Adipose tissue (tissue), 3 donors: ENCODE results near the gene ABCA7. TPM values are rescaled to one million over a fixed set of nuclear protein-coding genes. Genes with fewer than 3 reads are reported as not detected.

ENCODE experiments used
- H3K27ac ChIP-seq: one replicate; pipeline ENCODE4 v1.5.1; 2013; ENCODE audit warnings: low read depth, low read length
- WGBS, 3 donors: extraction: QIAGEN DNeasy Blood & Tissue Kit; methylation state at CpG; one replicate each; pipeline ENCODE4 v1.1.7; 2013; 5-methylcytosine and 5-hydroxymethylcytosine counted together
- polyA plus RNA-seq, 3 donors: library from polyadenylated mRNA; stranded (reverse); fragments of 200-250 nt; gene quantifications; one replicate each; pipeline ENCODE4 v1.2.3, GENCODE V29; 2013
- donor health status: healthy with polysubstance abuse.
- donor health status: Bipolar disorder and iron deficiency.
- donor health status: healthy.

Gene ABCA7
- polyA plus RNA-seq, 3 donors: 9.6 to 26.2 (median 14.7) TPM

- 74 to 88% (median 76%) methylated on average over 27 of the region's 27 CpGs for WGBS, 3 donors
- peak overlapping the region; percentile 52 for H3K27ac ChIP-seq
Measured at GRCh38 chr19:1088416-1089010, 48.6 kb downstream of the ABCA7 start.

- H3K27ac ChIP-seq: no peak overlapping the region
- 94 to 96% (median 94%) methylated on average over 32 of the region's 32 CpGs for WGBS, 3 donors
Measured at GRCh38 chr19:1089126-1089771, 49.3 kb downstream of the ABCA7 start.

DNA sequence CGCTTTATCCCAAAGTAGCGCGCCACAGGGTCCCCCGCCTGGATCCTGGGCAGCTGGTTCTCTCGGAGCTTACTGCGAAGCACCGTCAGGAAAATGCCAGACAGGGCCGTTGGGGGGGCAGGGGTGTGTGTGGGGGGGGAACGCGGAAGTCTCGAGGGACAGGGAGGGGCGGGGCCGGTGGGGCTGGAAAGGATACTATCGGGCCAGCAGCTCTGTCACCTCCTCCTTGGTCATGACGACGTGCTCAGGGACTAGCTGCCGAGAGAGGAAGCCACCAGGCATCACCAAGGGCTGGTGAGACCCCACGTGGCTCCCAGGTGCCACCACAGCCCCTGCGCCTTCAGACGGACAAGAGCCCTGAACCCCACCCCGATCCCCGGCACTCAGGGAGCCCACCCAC lies 50.0 kb downstream of the ABCA7 start:
- H3K27ac ChIP-seq: no peak overlapping the region
- 75 to 91% (median 82%) methylated on average over 17 to 22 of the region's 22 CpGs for WGBS, 3 donors

DNA sequence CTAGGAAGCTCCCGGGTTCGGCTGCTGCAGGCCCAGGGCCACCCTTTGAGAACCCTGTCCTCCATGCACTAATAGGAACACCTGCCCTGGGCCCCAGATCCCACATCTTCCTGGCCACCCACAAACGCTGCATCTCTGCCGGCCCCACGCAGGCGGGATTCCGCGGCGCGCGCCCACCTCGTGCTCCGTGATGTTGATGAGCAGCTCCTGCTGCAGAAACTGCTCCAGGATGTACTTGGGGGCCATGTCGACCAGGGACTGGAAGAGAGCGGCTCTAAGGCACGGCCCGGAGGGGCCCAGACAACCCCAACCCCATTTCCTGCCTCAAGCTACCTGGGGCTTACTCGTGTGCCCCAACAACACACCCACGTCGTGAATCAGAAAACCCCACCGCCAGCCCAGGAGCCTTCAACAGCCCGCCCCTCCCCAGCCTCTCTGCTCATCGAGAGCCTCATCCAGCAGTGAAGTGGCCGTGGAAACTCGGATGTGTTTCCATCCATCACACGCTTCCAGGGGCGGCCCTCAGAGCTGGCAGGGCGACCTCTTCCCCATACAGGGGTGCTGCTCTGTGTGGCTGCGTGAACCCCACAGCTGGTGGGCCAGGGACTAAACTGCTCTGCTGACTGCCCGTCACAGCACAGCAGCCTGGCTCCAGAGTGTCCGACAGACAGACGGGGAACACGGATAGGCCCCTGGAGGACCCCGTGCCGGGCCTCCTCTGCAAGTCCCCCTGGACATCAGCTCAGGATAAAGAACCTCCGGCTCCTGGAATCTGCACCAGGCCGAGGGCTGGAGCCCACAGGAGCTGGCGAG lies 51.0 kb downstream of the ABCA7 start:
- 92 to 94% (median 92%) methylated on average over 37 to 38 of the region's 38 CpGs for WGBS, 3 donors
- H3K27ac ChIP-seq: no peak overlapping the region

- 84 to 91% (median 89%) methylated on average over 27 of the region's 27 CpGs for WGBS, 3 donors
- H3K27ac ChIP-seq: no peak overlapping the region
Measured at GRCh38 chr19:1091544-1092175, 51.8 kb downstream of the ABCA7 start.

- H3K27ac ChIP-seq: no peak overlapping the region
- 87% methylated on average over 14 to 15 of the region's 15 CpGs for WGBS, 3 donors
Measured at GRCh38 chr19:1093330-1093729, 53.4 kb downstream of the ABCA7 start.

DNA sequence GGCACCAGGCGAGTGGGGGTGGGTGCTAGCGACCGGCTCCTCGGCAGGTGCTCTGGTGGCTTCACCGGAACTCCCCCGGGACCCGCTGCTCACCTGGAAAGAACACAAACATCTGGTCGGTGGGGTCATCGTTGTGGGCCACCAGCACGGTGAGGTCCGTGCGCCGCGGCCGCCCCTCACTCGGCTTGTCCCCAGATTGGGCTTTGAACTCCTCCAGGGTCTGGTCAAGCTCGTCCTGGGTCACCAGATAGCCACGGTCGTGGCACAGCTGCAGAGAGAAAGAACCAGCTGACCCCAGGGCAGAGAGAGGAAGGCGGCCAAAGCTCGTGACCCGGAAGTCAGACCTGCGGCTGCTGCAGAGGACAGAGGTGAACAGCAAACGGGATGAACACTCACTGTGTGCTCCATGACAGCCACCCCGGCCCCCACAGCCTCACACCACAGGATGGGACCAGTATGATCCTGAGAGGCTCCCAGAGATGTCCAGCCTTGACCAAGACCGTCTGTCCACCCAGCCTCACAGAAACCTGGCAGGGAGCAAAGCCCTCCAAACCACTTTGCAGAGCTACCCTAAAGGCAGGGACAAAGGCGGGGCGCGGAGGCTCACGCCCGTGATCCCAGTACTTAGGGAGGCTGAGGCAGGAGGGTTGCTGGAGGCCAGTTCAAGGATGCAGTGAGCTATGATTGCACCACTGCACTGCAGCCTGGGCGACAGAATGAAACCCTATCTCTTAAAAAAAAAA lies 54.1 kb downstream of the ABCA7 start:
- WGBS, 3 donors: 60 to 64% (median 64%) methylated on average over 31 to 32 of the region's 32 CpGs
- no peak overlapping the region for H3K27ac ChIP-seq

GRCh38 chr19:1094655-1094977 lies 54.7 kb downstream of the ABCA7 start:
- H3K27ac ChIP-seq: no peak overlapping the region
- WGBS, 3 donors: 0 to 2% (median 0%) methylated on average over 19 of the region's 19 CpGs

GRCh38 chr19:1094978-1095701 lies 55.2 kb downstream of the ABCA7 start, which contains the start of gene POLR2E:
Gene POLR2E, minus strand, starts transcription at chr19:1095375. Its CDS starts 60 bp downstream, at chr19:1095315.
- no peak within 1 kb of the TSS for H3K27ac ChIP-seq
- WGBS, 3 donors: 1% methylated on average over 75 to 81 of the region's 81 CpGs

- no peak overlapping the region for H3K27ac ChIP-seq
- 65 to 75% (median 65%) methylated on average over 7 of the region's 7 CpGs for WGBS, 3 donors
Measured at GRCh38 chr19:1097810-1098176, 57.9 kb downstream of the ABCA7 start.

GRCh38 chr19:1098177-1099051 lies 58.5 kb downstream of the ABCA7 start:
- 40 to 58% (median 51%) methylated on average over 15 of the region's 15 CpGs for whole genome bisulfite sequencing, 3 donors
- H3K27ac ChIP-seq: peak overlapping the region; percentile 40

- 6 to 38% (median 7%) methylated on average over 9 of the region's 9 CpGs for WGBS, 3 donors
- H3K27ac ChIP-seq: peak overlapping the region; percentile 70
Measured at GRCh38 chr19:1101337-1101698, 61.4 kb downstream of the ABCA7 start.

DNA sequence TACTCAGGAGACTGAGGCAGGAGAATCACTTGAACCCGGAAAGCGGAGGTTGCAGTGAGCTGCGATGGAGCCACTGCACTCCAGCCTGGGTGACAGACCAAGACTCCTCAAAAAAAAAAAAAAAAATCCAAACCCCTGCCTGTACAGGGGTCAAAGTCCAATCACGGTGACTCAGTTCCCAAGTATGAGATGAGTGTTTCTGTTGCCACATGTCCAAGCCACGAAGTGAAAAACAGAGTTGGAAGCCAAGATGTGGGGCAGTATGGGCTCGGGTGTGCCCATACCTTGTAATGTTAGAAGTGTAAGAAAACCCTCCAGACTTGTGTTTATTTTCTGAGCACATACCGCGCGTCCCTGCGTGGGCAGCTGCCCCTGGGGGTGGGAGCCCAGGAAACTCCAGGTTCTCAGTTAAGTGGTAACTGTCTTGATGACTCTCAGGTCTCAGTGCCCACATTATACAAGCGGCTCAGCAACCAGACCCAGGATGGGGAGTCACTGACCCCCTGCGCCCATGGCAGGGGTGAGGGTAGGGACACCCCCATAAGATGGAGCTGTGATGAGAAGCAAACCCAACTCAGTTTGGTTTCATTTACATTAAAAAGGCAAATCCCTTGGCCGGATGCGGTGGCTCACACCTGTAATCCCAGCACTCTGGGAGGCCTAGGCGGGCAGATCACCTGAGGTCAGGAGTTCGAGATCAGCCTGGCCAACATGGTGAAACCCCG lies 62.7 kb downstream of the ABCA7 start:
- WGBS, 3 donors: 50 to 66% (median 57%) methylated on average over 17 of the region's 17 CpGs

GRCh38 chr19:1103132-1103707 lies 63.3 kb downstream of the ABCA7 start:
- 29 to 37% (median 37%) methylated on average over 20 of the region's 20 CpGs for WGBS, 3 donors
- peak overlapping the region; percentile 63 for H3K27ac ChIP-seq

More for the DNA sequence above, 62.7 kb downstream of the ABCA7 start:
- H3K27ac ChIP-seq: peak overlapping the region; percentile 63

DNA sequence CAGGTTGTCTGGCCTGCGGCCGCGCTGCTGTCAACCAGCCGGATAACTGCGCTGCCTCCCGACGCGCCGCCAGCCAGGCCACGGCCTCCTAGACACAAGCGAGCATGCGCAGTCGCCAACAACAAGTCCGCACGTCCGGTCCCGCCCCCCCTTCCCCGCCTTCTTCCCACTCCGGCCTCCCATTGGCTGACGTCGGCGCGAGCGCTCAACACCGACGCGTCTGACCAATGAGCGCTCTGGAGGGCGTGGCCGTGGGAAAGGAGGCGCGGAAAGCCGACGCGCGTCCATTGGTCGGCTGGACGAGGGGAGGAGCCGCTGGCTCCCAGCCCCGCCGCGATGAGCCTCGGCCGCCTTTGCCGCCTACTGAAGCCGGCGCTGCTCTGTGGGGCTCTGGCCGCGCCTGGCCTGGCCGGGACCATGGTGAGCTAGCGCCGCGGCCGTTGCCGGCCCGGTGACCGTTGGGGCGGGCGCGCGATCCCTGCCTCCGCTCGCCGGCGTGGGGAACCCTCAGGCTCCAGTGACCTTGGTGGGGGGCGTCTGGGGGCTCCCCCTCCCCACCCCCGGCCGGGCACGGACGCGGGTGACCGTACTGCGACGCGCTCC lies 63.9 kb downstream of the ABCA7 start, which contains the start of gene GPX4:
Gene GPX4 (plus strand): TSS at position 287 of the 603 bp plus-strand sequence. CDS start 50 bp downstream, at position 337.
- 0 to 1% (median 1%) methylated on average over 63 to 75 of the region's 75 CpGs for WGBS, 3 donors
- peak within 1 kb of the TSS; percentile 95 for H3K27ac ChIP-seq
